SU-DHL-6 (cell line): ENCODE data around the gene ATOH8.

Experiments used
- CTCF ChIP-seq: fragments of 200-600 bp; sonication (generic); IDR thresholded peaks from one replicate; pipeline ENCODE4 v1.5.1; 2017; ENCODE audit warnings: antibody characterized with exemption, mild to moderate bottlenecking, low read length, moderate library complexity; ENCODE audit not compliant: insufficient read depth, poor library complexity, severe bottlenecking
- EZH2phosphoT487 ChIP-seq: fragments of 200-600 bp; sonication (generic), shearing (Covaris generic); conservative IDR thresholded peaks from 2 replicates; pipeline ENCODE4 v1.6.1; 2018; ENCODE audit warnings: mild to moderate bottlenecking, antibody characterized with exemption, low read length, moderate library complexity, mixed read lengths

DNA sequence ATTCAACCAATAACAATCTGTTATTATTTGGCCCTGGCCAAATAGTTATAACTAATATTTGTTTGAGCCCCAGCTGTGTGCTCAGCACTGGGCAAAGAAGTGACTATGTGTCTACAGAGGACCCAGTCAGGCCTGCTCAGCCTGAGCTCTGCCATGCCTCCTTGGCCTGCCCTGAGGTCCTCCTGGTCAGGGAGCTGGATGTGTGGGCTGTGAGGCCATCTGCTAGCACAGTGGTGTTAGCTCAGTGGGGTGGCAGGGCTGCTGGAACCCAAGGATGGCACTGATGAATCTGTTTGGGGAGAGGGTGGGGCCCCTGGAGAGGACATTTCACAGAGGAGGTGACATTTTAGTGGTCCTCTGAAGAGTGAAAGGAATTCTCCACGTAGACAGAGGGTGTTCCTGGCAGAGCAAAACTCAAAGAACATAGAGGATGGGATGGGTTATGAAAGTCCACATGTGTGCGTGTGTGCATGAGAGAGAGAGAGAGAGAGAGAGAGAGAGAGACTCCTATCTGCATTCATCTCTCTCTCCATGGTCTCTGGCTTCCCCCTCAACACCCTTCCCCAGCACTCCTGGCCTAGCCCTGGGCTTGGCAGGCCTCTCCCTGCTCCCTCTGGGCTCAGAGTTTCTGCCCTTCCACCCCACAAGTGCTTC lies 21.2 kb upstream of the ATOH8 start:
- TF ChIP-seq CTCF (no peak), EZH2phosphoT487 (no peak)
